SK-N-MC (cell line): Measurements from ENCODE around the gene PCSK6.

Experiments used
- EZH2 ChIP-seq: fragments of 200-600 bp; sonication (generic); IDR thresholded peaks from one replicate; pipeline ENCODE4 v1.6.1; 2017; ENCODE audit warnings: antibody characterized with exemption
- FOXP2 ChIP-seq: optimal IDR thresholded peaks from 2 replicates; pipeline ENCODE3; 2011; ENCODE audit warnings: mild to moderate bottlenecking, moderate library complexity; ENCODE audit not compliant: insufficient read depth; ENCODE audit errors: extremely low read length, control extremely low read depth
- POLR2AphosphoS5 ChIP-seq: IDR thresholded peaks from 2 replicates; pipeline ENCODE4 v1.6.1; 2012; ENCODE audit warnings: mild to moderate bottlenecking, low read depth, low read length, borderline replicate concordance

DNA sequence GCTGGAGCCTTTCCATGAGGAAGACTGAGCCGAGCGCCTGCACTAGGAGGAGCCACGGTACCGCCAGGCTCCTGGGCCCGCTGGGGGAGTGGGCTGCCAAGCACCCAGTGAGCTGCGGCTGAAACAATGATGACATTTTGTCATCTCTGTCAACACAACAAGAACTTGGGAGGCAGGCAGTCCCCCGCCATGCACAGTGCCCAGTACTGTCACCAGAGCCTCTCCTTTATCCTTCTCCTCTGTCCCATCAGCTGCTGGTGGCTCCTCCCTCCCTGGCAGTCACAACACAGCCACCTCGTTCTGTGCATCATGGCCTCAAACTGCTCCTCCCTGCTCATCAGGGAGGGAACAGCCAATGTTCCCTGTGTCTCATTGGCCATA is 34.0 kb upstream of the PCSK6 start:
- no peak for TF ChIP-seq EZH2
- no peak for TF ChIP-seq POLR2AphosphoS5
- TF ChIP-seq FOXP2: no peak
